PC-3 (cell line): ENCODE data around the gene TRABD2B. TPM values are rescaled to one million over a fixed set of nuclear protein-coding genes. Genes with fewer than 3 reads are reported as not detected.

Experiments
- ATAC-seq: fragments of 200-7000 bp; cut with Tn5 transposase; 2 replicates; pipeline ENCODE4 v1.9.1; 2020; ENCODE audit warnings: mild to moderate bottlenecking, moderate library complexity
- BruUV-seq: library from RNA; stranded (reverse); fragments of 400-500 nt; replicated peaks from 2 replicates; lab custom pipeline; 2021; lab: Mats Ljungman, UMichigan
- CTCF ChIA-PET: fragments of 300-600 bp; sonication (Branson Sonifier 250); formaldehyde crosslinking; loops from one replicate; lab custom pipeline; 2022; ENCODE audit warnings: antibody characterized with exemption; lab: Charles Lee
- POLR2A ChIA-PET: fragments of 300-600 bp; sonication (Branson Sonifier 250); formaldehyde crosslinking; loops from one replicate; lab custom pipeline; 2022; ENCODE audit warnings: antibody characterized with exemption; ENCODE audit not compliant: unreplicated experiment; lab: Charles Lee
- DNase-seq: peaks from one replicate; pipeline ENCODE4 v3.0.0-alpha.2; 2015
- H2AFZ ChIP-seq: fragments of 300-600 bp; sonication (generic); 2 replicates; pipeline ENCODE4 v1.6.0; 2016; ENCODE audit warnings: antibody characterized with exemption, low read length
- H3F3A ChIP-seq: fragments of 300-600 bp; sonication (generic); one replicate; pipeline ENCODE4 v1.6.0; 2017; ENCODE audit warnings: antibody characterized with exemption, low read length, control low read depth, mild to moderate bottlenecking; ENCODE audit not compliant: unreplicated experiment
- H3K27ac ChIP-seq: fragments of 300-600 bp; sonication (generic); 2 replicates; pipeline ENCODE4 v1.5.1; 2016; ENCODE audit warnings: mild to moderate bottlenecking, low read length
- H3K27me3 ChIP-seq: fragments of 300-600 bp; sonication (generic); 2 replicates; pipeline ENCODE4 v1.6.1; 2016; ENCODE audit warnings: low read length, mixed read lengths
- H3K36me3 ChIP-seq: fragments of 300-600 bp; sonication (generic); 2 replicates; pipeline ENCODE4 v1.6.1; 2016; ENCODE audit warnings: low read depth, mixed run types, low read length, mixed read lengths
- H3K4me1 ChIP-seq: fragments of 300-600 bp; sonication (generic); 2 replicates; pipeline ENCODE4 v1.5.1; 2016; ENCODE audit warnings: low read length; ENCODE audit not compliant: insufficient read depth
- H3K4me2 ChIP-seq: fragments of 300-600 bp; sonication (generic); 2 replicates; pipeline ENCODE4 v1.6.0; 2016; ENCODE audit warnings: low read length
- H3K4me3 ChIP-seq: fragments of 300-600 bp; sonication (generic); 2 replicates; pipeline ENCODE4 v1.5.1; 2016; ENCODE audit warnings: mild to moderate bottlenecking, low read length, mixed read lengths
- H3K79me2 ChIP-seq: fragments of 300-600 bp; sonication (generic); 2 replicates; pipeline ENCODE4 v1.6.1; 2017; ENCODE audit warnings: low read length, mixed read lengths
- H3K9ac ChIP-seq: fragments of 300-600 bp; sonication (generic); 2 replicates; pipeline ENCODE4 v1.6.0; 2016; ENCODE audit warnings: mild to moderate bottlenecking, low read length
- H3K9me2 ChIP-seq: fragments of 300-600 bp; sonication (generic); replicated peaks from 2 replicates; pipeline ENCODE4 v1.6.1; 2016; ENCODE audit warnings: mixed run types, low read length, mixed read lengths
- H3K9me3 ChIP-seq: fragments of 300-600 bp; sonication (generic); 2 replicates; pipeline ENCODE4 v1.6.1; 2016; ENCODE audit warnings: low read length, mixed read lengths
- H4K20me1 ChIP-seq: fragments of 300-600 bp; sonication (generic); 2 replicates; pipeline ENCODE4 v1.6.1; 2016; ENCODE audit warnings: low read length, mixed read lengths
- EZH2 ChIP-seq: fragments of 300-600 bp; sonication (generic); IDR thresholded peaks from one replicate; pipeline ENCODE4 v1.6.1; 2017; ENCODE audit warnings: antibody characterized with exemption, mild to moderate bottlenecking, low read length; ENCODE audit not compliant: unreplicated experiment
- EZH2phosphoT487 ChIP-seq: fragments of 300-600 bp; sonication (generic); IDR thresholded peaks from 2 replicates; pipeline ENCODE4 v1.6.1; 2018; ENCODE audit warnings: mild to moderate bottlenecking, antibody characterized with exemption, low read length, borderline replicate concordance
- intact Hi-C: fragments of 100-400 bp; cut with micrococcal nuclease; formaldehyde crosslinking; loops from 2 replicates; pipeline ENCODE4 v1.9.0; 2023
- total RNA-seq: library from RNA; depleted of rRNA; stranded (reverse); fragments of >200 nt; gene quantifications from 2 replicates; pipeline ENCODE4 v1.2.3, GENCODE V29; 2014
- TF ChIP-seq, protein P1 (sequence below): fragments of 300-600 bp; sonication (generic); conservative IDR thresholded peaks from 2 replicates; pipeline ENCODE4 v1.5.1; 2017; ENCODE audit warnings: antibody characterized with exemption, low read depth, mild to moderate bottlenecking, low read length

The TRABD2B gene
- total RNA-seq, 1 experiment from 2014 or later, result 0.44 TPM

DNA sequence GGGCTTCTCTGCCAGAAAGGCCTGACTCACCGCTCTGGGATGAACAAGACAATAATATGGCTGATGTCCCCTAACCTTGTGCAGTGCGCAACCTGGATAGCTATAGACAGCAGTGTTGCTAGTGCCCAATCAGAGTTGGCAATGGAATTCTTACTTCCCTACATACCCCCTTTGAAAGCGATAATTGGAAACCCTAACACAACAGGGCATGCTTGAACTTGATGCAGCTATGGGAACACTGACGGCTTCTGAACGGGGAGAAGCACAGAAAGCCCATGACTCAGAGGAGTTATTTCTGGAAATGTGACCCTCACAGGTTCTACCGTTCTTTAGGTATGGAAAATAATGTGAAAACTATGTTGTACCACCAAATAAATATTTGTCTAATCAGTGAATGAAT, 200.6 kb downstream of the TRABD2B start:
- no peaks in the 10 kb centered on the region for H3K9me3 ChIP-seq
- no peaks in the 10 kb centered on the region for H3K79me2 ChIP-seq
- BruUV-seq, result no TSS peak
- no peak for DNase-seq
- ChIA-PET POLR2A (no interaction called here), CTCF (no interaction called here)
- H3K9me2 ChIP-seq, result no peaks in the 10 kb centered on the region
- H2AFZ ChIP-seq, result no peak overlapping the region
- intact Hi-C loops, result no loop called here
- TF ChIP-seq, protein P1, sequence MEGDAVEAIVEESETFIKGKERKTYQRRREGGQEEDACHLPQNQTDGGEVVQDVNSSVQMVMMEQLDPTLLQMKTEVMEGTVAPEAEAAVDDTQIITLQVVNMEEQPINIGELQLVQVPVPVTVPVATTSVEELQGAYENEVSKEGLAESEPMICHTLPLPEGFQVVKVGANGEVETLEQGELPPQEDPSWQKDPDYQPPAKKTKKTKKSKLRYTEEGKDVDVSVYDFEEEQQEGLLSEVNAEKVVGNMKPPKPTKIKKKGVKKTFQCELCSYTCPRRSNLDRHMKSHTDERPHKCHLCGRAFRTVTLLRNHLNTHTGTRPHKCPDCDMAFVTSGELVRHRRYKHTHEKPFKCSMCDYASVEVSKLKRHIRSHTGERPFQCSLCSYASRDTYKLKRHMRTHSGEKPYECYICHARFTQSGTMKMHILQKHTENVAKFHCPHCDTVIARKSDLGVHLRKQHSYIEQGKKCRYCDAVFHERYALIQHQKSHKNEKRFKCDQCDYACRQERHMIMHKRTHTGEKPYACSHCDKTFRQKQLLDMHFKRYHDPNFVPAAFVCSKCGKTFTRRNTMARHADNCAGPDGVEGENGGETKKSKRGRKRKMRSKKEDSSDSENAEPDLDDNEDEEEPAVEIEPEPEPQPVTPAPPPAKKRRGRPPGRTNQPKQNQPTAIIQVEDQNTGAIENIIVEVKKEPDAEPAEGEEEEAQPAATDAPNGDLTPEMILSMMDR, result no peak
- H3K4me2 ChIP-seq, result no peak overlapping the region
- no peaks in the 10 kb centered on the region for H3F3A ChIP-seq
- H4K20me1 ChIP-seq, result no peaks in the 10 kb centered on the region
- no peak overlapping the region for H3K9ac ChIP-seq
- ATAC-seq, result no peak
- H3K4me1 ChIP-seq, result no peaks in the 10 kb centered on the region
- H3K27me3 ChIP-seq, result no peaks in the 10 kb centered on the region
- no peak overlapping the region for H3K4me3 ChIP-seq
- H3K36me3 ChIP-seq, result no peaks in the 10 kb centered on the region
- H3K27ac ChIP-seq, result no peak overlapping the region

DNA sequence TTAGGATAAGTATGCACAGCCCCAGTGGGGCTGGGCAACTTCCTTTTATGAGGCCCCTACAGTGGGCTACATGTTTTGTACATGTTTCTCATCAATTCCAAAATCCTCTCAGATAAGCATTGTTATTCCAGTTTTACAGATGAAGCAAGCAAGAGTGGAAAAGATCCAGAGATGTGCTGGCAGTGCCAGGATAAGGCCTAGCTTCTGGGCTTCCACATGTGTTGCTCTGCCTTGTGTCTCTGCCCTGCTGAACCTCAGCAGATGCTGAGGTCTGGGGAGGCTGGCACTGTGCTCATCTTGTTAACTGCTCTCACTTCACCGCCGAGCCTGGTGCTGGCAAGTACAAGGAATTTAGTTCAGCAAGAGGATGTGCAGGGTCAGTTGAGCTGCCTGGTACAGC, 202.1 kb downstream of the TRABD2B start:
- Histone ChIP-seq H3K9me2 (no peaks in the 10 kb centered on the region), H3K79me2 (no peaks in the 10 kb centered on the region), H3K4me2 (no peak overlapping the region), H3K36me3 (no peaks in the 10 kb centered on the region), H3K4me3 (no peak overlapping the region), H3K9ac (no peak overlapping the region), H2AFZ (no peak overlapping the region), H3K4me1 (no peaks in the 10 kb centered on the region), H3F3A (no peaks in the 10 kb centered on the region), H3K9me3 (no peaks in the 10 kb centered on the region), H3K27me3 (no peaks in the 10 kb centered on the region), H4K20me1 (no peaks in the 10 kb centered on the region), H3K27ac (no peak overlapping the region)
- ATAC-seq, result no peak
- no TSS peak for BruUV-seq
- no peak for DNase-seq
- no peak for TF ChIP-seq EZH2
- no peak for TF ChIP-seq EZH2phosphoT487
- TF ChIP-seq, protein P1, result no peak
- POLR2A ChIA-PET, result no interaction called here
- CTCF ChIA-PET, result no interaction called here
- intact Hi-C loops, result no loop called here

DNA sequence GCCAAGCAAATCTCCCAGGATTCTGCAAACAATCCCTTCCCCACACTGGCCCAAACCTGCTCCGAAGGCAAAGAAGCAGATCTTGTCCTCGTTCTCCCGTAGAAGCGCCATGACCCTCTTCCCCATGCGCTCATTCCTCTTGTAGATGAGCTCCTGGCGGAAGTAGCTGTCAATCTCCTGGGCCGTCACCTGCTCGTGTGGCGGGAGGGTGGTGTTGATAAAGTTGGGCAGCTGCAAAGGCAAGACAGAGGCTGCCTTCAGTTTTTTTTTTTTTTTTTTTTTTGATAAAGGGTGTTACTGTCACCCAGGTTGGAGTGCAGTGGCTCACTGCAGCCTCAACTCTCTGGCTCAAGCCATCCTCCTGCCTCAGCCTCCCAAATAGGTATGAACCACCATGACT, 202.7 kb downstream of the TRABD2B start:
- no peak overlapping the region for H3K9ac ChIP-seq
- no peak overlapping the region for H3K27ac ChIP-seq
- intact Hi-C loops, result no loop called here
- no peak overlapping the region for H3K4me3 ChIP-seq
- H3F3A ChIP-seq, result no peaks in the 10 kb centered on the region
- TF ChIP-seq, protein P1, result no peak
- TF ChIP-seq EZH2phosphoT487, result no peak
- TF ChIP-seq EZH2, result no peak
- DNase-seq, result no peak
- no peak overlapping the region for H3K4me2 ChIP-seq
- no peaks in the 10 kb centered on the region for H3K27me3 ChIP-seq
- no peak for ATAC-seq
- no peaks in the 10 kb centered on the region for H3K36me3 ChIP-seq
- ChIA-PET POLR2A (no interaction called here), CTCF (no interaction called here)
- H3K9me3 ChIP-seq, result no peaks in the 10 kb centered on the region
- H2AFZ ChIP-seq, result no peak overlapping the region
- no peaks in the 10 kb centered on the region for H3K4me1 ChIP-seq
- BruUV-seq, result no TSS peak
- H3K9me2 ChIP-seq, result no peaks in the 10 kb centered on the region
- no peaks in the 10 kb centered on the region for H4K20me1 ChIP-seq
- H3K79me2 ChIP-seq, result no peaks in the 10 kb centered on the region
